A549 (cell line): ENCODE measurements around the gene TNNC1. TPM values are rescaled to one million over a fixed set of nuclear protein-coding genes. Genes with fewer than 3 reads are reported as not detected.

Experiments
- ATAC-seq, 2 experiments: fragments of 200-7000 bp in 1 of 2; fragments of >200 bp in 1 of 2; cut with Nextera tagmentation in 1 of 2; cut with Tn5 transposase in 1 of 2; 3 replicates each; pipeline versions ENCODE4 v1.8.0 to v1.9.1; 2018 to 2020; ENCODE audit warnings: mild to moderate bottlenecking in 1 of 2, moderate library complexity in 1 of 2
- CTCF ChIA-PET: fragments of 300-600 bp; sonication (Branson Sonifier 250); formaldehyde crosslinking; extraction: SDS; loops from one replicate; lab custom pipeline; 2021; ENCODE audit warnings: antibody characterized with exemption, inconsistent platforms; lab: Yijun Ruan, JAX
- POLR2A ChIA-PET: fragments of 350-600 bp; formaldehyde crosslinking; extraction: SDS; loops from one replicate; lab custom pipeline; 2021; ENCODE audit warnings: antibody characterized with exemption, inconsistent platforms; lab: Yijun Ruan, JAX
- DNase-seq, 2 experiments: peaks; one replicate each; pipeline versions ENCODE4 v3.0.0 to v3.0.0-alpha.2; 2011 to 2016; ENCODE audit warnings: low read depth in 1 of 2, low spot score in 1 of 2
- FAIRE-seq: peaks from 2 replicates; lab custom pipeline; 2011; peaks lifted over from hg19 to GRCh38; lab: Jason Lieb, UNC
- H3K27ac ChIP-seq, 2 experiments: fragments of >200 bp; sonication (Bioruptor Twin); formaldehyde crosslinking; 3 replicates each; pipeline ENCODE4 v1.5.1; 2016 to 2017
- H3K4me1 ChIP-seq: fragments of >200 bp; sonication (Bioruptor Twin); formaldehyde crosslinking; 3 replicates; pipeline ENCODE4 v1.6.1; 2016
- H3K4me2 ChIP-seq: fragments of >200 bp; sonication (Bioruptor Twin); formaldehyde crosslinking; 3 replicates; pipeline ENCODE4 v1.6.1; 2016
- H3K4me3 ChIP-seq: fragments of >200 bp; sonication (Bioruptor Twin); formaldehyde crosslinking; 3 replicates; pipeline ENCODE4 v1.5.1; 2016
- H3K9me3 ChIP-seq: fragments of >200 bp; sonication (Bioruptor Twin); formaldehyde crosslinking; 3 replicates; pipeline ENCODE4 v1.6.1; 2016
- BHLHE40 ChIP-seq: IDR thresholded peaks from 2 replicates; pipeline ENCODE4 v1.6.1; 2012; ENCODE audit warnings: low read depth, low read length, inconsistent platforms
- CBX2 ChIP-seq: fragments of 200-600 bp; sonication (generic); IDR thresholded peaks from 2 replicates; pipeline ENCODE4 v1.6.1; 2016; ENCODE audit warnings: low read depth, mild to moderate bottlenecking, borderline replicate concordance
- CBX8 ChIP-seq: fragments of 200-600 bp; sonication (generic); IDR thresholded peaks from 2 replicates; pipeline ENCODE4 v1.6.1; 2016
- CHD4 ChIP-seq: fragments of 200-600 bp; sonication (generic); IDR thresholded peaks from 2 replicates; pipeline ENCODE4 v1.6.1; 2016; ENCODE audit warnings: antibody characterized with exemption, mild to moderate bottlenecking, borderline replicate concordance
- EHMT2 ChIP-seq: fragments of 200-600 bp; sonication (generic); IDR thresholded peaks from 2 replicates; pipeline ENCODE4 v1.6.1; 2016; ENCODE audit warnings: antibody characterized with exemption, low read depth, mild to moderate bottlenecking, moderate library complexity
- ELK1 ChIP-seq: fragments of 150-350 bp; IDR thresholded peaks from 2 replicates; pipeline ENCODE4 v1.6.1; 2014; ENCODE audit warnings: low read depth, mild to moderate bottlenecking, low read length
- EP300 ChIP-seq, 2 experiments: fragments of >200 bp; sonication (Bioruptor Twin); formaldehyde crosslinking; IDR thresholded peaks; 2 replicates in 1 of 2; 3 replicates in 1 of 2; pipeline ENCODE4 v1.6.1; 2016 to 2017
- ESRRA ChIP-seq: fragments of 150-350 bp; IDR thresholded peaks from 2 replicates; pipeline ENCODE4 v1.6.1; 2014; ENCODE audit warnings: mild to moderate bottlenecking, low read length, borderline replicate concordance
- FOXS1 ChIP-seq: fragments of 250-450 bp; sonication (Bioruptor Pico); IDR thresholded peaks from 2 replicates; pipeline ENCODE4 v1.5.0; 2020; ENCODE audit warnings: mild to moderate bottlenecking, moderate library complexity
- HOXB5 ChIP-seq: fragments of 250-450 bp; sonication (Bioruptor Pico); IDR thresholded peaks from 2 replicates; pipeline ENCODE4 v1.5.0; 2020; ENCODE audit warnings: mild to moderate bottlenecking, moderate library complexity
- JUN ChIP-seq, 2 experiments: fragments of >200 bp; sonication (Bioruptor Twin); formaldehyde crosslinking; IDR thresholded peaks; 2 replicates in 1 of 2; 3 replicates in 1 of 2; pipeline ENCODE4 v1.6.1; 2016 to 2017
- JUNB ChIP-seq: fragments of >200 bp; sonication (Bioruptor Twin); formaldehyde crosslinking; IDR thresholded peaks from 2 replicates; pipeline ENCODE4 v1.6.1; 2016
- KDM1A ChIP-seq: fragments of 200-600 bp; sonication (generic); IDR thresholded peaks from 2 replicates; pipeline ENCODE4 v1.6.1; 2016; ENCODE audit warnings: low read depth, mild to moderate bottlenecking
- MAZ ChIP-seq: fragments of 150-350 bp; IDR thresholded peaks from 2 replicates; pipeline ENCODE4 v1.6.1; 2014; ENCODE audit warnings: antibody characterized with exemption, low read depth, low read length, borderline replicate concordance
- MYC ChIP-seq: IDR thresholded peaks from 2 replicates; pipeline ENCODE4 v1.6.1; 2012; ENCODE audit warnings: mild to moderate bottlenecking, inconsistent platforms, low read length, improper control_type of control experiment, borderline replicate concordance
- NPAS2 ChIP-seq: fragments of 250-450 bp; sonication (Bioruptor Pico); IDR thresholded peaks from 2 replicates; pipeline ENCODE4 v1.8.0; 2022; ENCODE audit warnings: mild to moderate bottlenecking, moderate library complexity, borderline replicate concordance
- PHF8 ChIP-seq: fragments of 200-600 bp; sonication (generic); IDR thresholded peaks from 2 replicates; pipeline ENCODE4 v1.6.1; 2016; ENCODE audit warnings: low read depth, mild to moderate bottlenecking, antibody characterized with exemption, moderate library complexity, borderline replicate concordance
- RARB ChIP-seq: fragments of 250-450 bp; sonication (Bioruptor Pico); IDR thresholded peaks from 2 replicates; pipeline ENCODE4 v1.8.0; 2021; ENCODE audit warnings: mild to moderate bottlenecking, moderate library complexity
- TP53 ChIP-seq: fragments of 250-450 bp; sonication (Bioruptor Pico); IDR thresholded peaks from 2 replicates; pipeline ENCODE4 v1.5.0; 2021; ENCODE audit warnings: mild to moderate bottlenecking, moderate library complexity
- ZC3H11A ChIP-seq: fragments of 450-650 bp; IDR thresholded peaks from 2 replicates; pipeline ENCODE4 v1.6.1; 2014; ENCODE audit warnings: antibody characterized with exemption, mild to moderate bottlenecking
- ZFP36 ChIP-seq: fragments of 450-650 bp; IDR thresholded peaks from 2 replicates; pipeline ENCODE4 v1.6.1; 2014; ENCODE audit warnings: borderline replicate concordance; ENCODE audit not compliant: partially characterized antibody
- WGBS: methylation state at CpG from one replicate; pipeline ENCODE4 v1.1.6; 2017; ENCODE audit errors: missing lambda C conversion rate; 5-methylcytosine and 5-hydroxymethylcytosine counted together
- polyA plus RNA-seq, 4 experiments: library from polyadenylated mRNA; depleted of rRNA in 3 of 4; stranded (reverse); fragments of >200 nt; fragmentation: RNase III in 1 of 4; extraction: RNeasy Plus Mini Kit Qiagen cat#74134 plus additional on column Dnase treatment in 1 of 4; gene quantifications; 2 replicates in 3 of 4; 3 replicates in 1 of 4; pipeline ENCODE4 v1.2.3, GENCODE V29; 2011 to 2017
- TF ChIP-seq, protein P1 (sequence below): fragments of 250-450 bp; sonication (Bioruptor Pico); IDR thresholded peaks from 2 replicates; pipeline ENCODE4 v1.5.0; 2020; ENCODE audit warnings: low read depth, mild to moderate bottlenecking, moderate library complexity
- TF ChIP-seq, protein P2 (sequence below): fragments of 250-450 bp; sonication (Bioruptor Pico); IDR thresholded peaks from 2 replicates; pipeline ENCODE4 v1.5.0; 2021; ENCODE audit warnings: mild to moderate bottlenecking, moderate library complexity, borderline replicate concordance
- TF ChIP-seq, protein P3 (sequence below): fragments of 200-600 bp; sonication (generic); IDR thresholded peaks from 2 replicates; pipeline ENCODE4 v1.6.1; 2016; ENCODE audit warnings: antibody characterized with exemption, mild to moderate bottlenecking, moderate library complexity

Gene TNNC1
- polyA plus RNA-seq, 2 of the 4 experiments (the other 2 are of a cell fraction) = 2.6 to 4.5 TPM

DNA sequence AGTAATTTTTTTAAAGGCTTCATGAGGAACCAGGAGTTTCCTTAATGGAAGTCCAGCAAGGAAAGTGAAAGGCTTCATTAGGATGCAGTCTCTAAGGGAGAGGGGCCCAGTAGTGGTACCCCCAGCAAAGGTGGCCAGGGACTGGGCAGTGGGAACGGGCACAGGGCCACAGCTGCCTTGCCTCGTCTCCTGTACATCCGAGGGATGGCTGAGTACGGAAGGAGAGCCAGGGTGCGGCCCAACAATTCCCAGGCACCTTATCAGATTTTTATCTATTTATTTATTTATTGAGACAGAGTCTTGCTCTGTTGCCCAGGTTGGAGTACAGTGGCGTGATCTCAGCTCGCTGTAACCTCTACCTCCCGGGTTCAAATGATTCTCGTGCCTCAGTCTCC lies 23.4 kb downstream of the TNNC1 start:
- CTCF ChIA-PET = interaction anchor here (1.4 to 20.8 kb wide), 3 partner anchors 17 to 91 kb away, joined by 4 to 351 read pairs (median 10); partner anchors contain the start of genes SEMA3G and TNNC1

GRCh38 chr3:52429779-52430415 lies 23.9 kb downstream of the TNNC1 start:
- no peak overlapping the region for H3K4me2 ChIP-seq
- POLR2A ChIA-PET = no interaction called here
- CTCF ChIA-PET = interaction anchor here (0.6 to 20.8 kb wide), 8 partner anchors 8 to 390 kb away, joined by 3 to 351 read pairs (median 7); partner anchors contain the start of genes SEMA3G and TNNC1
- WGBS = 71% methylated on average over 6 of the region's 7 CpGs
- ATAC-seq (no peak), FAIRE-seq (no peak), DNase-seq (no peak)
- TF ChIP-seq ZFP36 = no peak
- no peak for TF ChIP-seq MYC
- TF ChIP-seq CHD4 = no peak
- TF ChIP-seq, protein P1, sequence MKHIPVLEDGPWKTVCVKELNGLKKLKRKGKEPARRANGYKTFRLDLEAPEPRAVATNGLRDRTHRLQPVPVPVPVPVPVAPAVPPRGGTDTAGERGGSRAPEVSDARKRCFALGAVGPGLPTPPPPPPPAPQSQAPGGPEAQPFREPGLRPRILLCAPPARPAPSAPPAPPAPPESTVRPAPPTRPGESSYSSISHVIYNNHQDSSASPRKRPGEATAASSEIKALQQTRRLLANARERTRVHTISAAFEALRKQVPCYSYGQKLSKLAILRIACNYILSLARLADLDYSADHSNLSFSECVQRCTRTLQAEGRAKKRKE (CRISPR knock-in tag) = no peak
- no peak for TF ChIP-seq TP53 (CRISPR knock-in tag)
- TF ChIP-seq, protein P2, sequence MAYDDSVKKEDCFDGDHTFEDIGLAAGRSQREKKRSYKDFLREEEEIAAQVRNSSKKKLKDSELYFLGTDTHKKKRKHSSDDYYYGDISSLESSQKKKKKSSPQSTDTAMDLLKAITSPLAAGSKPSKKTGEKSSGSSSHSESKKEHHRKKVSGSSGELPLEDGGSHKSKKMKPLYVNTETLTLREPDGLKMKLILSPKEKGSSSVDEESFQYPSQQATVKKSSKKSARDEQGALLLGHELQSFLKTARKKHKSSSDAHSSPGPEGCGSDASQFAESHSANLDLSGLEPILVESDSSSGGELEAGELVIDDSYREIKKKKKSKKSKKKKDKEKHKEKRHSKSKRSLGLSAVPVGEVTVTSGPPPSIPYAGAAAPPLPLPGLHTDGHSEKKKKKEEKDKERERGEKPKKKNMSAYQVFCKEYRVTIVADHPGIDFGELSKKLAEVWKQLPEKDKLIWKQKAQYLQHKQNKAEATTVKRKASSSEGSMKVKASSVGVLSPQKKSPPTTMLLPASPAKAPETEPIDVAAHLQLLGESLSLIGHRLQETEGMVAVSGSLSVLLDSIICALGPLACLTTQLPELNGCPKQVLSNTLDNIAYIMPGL (CRISPR knock-in tag) = no peak
- no peak for TF ChIP-seq EHMT2
- no peaks in the 10 kb centered on the region for H3K9me3 ChIP-seq
- no peaks in the 10 kb centered on the region for H3K4me1 ChIP-seq
- no peak overlapping the region for H3K27ac ChIP-seq
- no peak overlapping the region for H3K4me3 ChIP-seq

More for the DNA sequence above, 23.4 kb downstream of the TNNC1 start:
- Histone ChIP-seq H3K4me2 (no peak overlapping the region), H3K27ac (no peak overlapping the region), H3K4me3 (no peak overlapping the region), H3K4me1 (no peaks in the 10 kb centered on the region), H3K9me3 (no peaks in the 10 kb centered on the region)
- FAIRE-seq = no peak
- TF ChIP-seq CBX2 (no peak), ESRRA (no peak), FOXS1 (no peak), CBX8 (no peak), KDM1A (no peak), NPAS2 (CRISPR knock-in tag) (no peak), JUNB (no peak), HOXB5 (no peak), JUN (IDR thresholded peaks at IDR 0.05) (no peak), ZC3H11A (no peak), ELK1 (no peak), BHLHE40 (no peak), EP300 (IDR thresholded peaks at IDR 0.05) (no peak), PHF8 (no peak), RARB (CRISPR knock-in tag) (no peak), MAZ (no peak)
- TF ChIP-seq, protein P3, sequence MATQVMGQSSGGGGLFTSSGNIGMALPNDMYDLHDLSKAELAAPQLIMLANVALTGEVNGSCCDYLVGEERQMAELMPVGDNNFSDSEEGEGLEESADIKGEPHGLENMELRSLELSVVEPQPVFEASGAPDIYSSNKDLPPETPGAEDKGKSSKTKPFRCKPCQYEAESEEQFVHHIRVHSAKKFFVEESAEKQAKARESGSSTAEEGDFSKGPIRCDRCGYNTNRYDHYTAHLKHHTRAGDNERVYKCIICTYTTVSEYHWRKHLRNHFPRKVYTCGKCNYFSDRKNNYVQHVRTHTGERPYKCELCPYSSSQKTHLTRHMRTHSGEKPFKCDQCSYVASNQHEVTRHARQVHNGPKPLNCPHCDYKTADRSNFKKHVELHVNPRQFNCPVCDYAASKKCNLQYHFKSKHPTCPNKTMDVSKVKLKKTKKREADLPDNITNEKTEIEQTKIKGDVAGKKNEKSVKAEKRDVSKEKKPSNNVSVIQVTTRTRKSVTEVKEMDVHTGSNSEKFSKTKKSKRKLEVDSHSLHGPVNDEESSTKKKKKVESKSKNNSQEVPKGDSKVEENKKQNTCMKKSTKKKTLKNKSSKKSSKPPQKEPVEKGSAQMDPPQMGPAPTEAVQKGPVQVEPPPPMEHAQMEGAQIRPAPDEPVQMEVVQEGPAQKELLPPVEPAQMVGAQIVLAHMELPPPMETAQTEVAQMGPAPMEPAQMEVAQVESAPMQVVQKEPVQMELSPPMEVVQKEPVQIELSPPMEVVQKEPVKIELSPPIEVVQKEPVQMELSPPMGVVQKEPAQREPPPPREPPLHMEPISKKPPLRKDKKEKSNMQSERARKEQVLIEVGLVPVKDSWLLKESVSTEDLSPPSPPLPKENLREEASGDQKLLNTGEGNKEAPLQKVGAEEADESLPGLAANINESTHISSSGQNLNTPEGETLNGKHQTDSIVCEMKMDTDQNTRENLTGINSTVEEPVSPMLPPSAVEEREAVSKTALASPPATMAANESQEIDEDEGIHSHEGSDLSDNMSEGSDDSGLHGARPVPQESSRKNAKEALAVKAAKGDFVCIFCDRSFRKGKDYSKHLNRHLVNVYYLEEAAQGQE = no peak
- TF ChIP-seq, protein P2 (CRISPR knock-in tag) = no peak
- 65% methylated on average over 9 of the region's 9 CpGs for WGBS
- no peak for ATAC-seq
- POLR2A ChIA-PET = no interaction called here
- DNase-seq = no peak
